HFF-Myc (cell line): Measurements from ENCODE around the gene TMEM87B.

Source experiments
- DNase-seq: peaks from one replicate; pipeline ENCODE4 v3.0.0-alpha.2; 2011; ENCODE audit warnings: low read depth; ENCODE audit errors: extremely low read depth
- H3K4me3 ChIP-seq: replicated peaks from 2 replicates; pipeline ENCODE4 v1.5.1; 2011; ENCODE audit warnings: low read depth, mild to moderate bottlenecking, control low read depth, low read length
- TF ChIP-seq, protein P1 (sequence below): IDR thresholded peaks from 2 replicates; pipeline ENCODE4 v1.5.1; 2012; ENCODE audit warnings: mild to moderate bottlenecking, low read depth, low read length, control low read depth; ENCODE audit errors: missing control alignments

TMEM87B gene

DNA sequence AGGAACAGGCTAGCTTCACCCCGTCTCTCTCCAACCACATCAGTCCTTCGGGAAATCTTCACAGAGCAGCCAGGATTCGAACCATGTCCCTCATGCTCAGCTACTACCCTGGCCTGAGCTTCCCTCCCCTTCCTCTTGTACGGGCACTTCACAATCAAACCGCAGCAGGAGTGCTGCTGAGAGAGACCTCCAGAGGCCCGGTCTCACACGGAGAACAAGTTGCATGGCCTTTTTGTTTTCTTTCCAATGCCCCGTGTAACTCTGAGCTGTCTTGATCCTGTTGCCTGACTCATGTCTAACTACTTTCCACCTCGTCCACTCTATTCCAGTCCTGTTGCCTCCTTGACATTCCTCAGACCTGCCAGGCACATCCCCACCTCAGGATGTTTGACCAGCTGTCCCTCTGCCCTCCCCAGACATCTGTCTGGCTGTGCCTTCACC lies 108.5 kb downstream of the TMEM87B start:
- TF ChIP-seq, protein P1, sequence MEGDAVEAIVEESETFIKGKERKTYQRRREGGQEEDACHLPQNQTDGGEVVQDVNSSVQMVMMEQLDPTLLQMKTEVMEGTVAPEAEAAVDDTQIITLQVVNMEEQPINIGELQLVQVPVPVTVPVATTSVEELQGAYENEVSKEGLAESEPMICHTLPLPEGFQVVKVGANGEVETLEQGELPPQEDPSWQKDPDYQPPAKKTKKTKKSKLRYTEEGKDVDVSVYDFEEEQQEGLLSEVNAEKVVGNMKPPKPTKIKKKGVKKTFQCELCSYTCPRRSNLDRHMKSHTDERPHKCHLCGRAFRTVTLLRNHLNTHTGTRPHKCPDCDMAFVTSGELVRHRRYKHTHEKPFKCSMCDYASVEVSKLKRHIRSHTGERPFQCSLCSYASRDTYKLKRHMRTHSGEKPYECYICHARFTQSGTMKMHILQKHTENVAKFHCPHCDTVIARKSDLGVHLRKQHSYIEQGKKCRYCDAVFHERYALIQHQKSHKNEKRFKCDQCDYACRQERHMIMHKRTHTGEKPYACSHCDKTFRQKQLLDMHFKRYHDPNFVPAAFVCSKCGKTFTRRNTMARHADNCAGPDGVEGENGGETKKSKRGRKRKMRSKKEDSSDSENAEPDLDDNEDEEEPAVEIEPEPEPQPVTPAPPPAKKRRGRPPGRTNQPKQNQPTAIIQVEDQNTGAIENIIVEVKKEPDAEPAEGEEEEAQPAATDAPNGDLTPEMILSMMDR = no peak
- no peak for DNase-seq
- H3K4me3 ChIP-seq = no peak overlapping the region

DNA sequence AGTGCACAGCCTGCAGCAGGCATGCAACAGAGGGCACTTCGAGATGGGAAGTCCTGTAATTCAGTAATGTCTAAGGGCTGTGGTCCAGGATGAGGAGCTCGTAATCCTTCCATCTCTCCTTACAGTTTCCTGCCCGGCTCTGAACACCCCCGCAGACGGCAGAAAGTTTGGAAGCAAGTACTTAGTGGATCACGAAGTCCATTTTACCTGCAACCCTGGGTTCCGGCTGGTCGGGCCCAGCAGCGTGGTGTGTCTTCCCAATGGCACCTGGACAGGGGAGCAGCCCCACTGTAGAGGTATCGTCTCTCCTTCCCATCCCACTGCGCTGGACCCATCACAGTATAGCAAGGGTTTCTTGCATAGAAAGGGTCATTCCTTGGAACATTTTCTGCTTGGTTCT lies 109.8 kb downstream of the TMEM87B start:
- TF ChIP-seq, protein P1 = no peak
- no peak for DNase-seq
- no peak overlapping the region for H3K4me3 ChIP-seq

DNA sequence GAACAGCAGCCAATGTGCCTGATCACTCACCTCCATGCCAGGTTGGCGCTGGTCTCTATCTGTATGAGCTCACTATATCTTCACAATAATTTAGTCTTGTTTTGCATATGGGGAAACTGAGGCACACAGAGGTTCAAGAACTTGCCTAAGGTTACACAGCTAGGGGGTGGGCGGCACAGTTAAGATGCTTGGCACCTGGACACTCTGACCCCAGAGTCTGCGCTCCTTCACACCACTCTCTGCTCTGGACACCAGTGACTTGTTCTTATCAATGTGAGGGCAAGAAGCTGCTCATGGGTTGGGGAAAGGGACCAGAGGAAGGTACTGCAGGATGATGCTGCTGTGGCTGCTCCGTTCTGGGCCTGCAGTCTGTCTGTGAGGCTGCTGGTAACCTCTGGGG lies 110.2 kb downstream of the TMEM87B start:
- no peak overlapping the region for H3K4me3 ChIP-seq
- DNase-seq = no peak
- TF ChIP-seq, protein P1 = no peak

DNA sequence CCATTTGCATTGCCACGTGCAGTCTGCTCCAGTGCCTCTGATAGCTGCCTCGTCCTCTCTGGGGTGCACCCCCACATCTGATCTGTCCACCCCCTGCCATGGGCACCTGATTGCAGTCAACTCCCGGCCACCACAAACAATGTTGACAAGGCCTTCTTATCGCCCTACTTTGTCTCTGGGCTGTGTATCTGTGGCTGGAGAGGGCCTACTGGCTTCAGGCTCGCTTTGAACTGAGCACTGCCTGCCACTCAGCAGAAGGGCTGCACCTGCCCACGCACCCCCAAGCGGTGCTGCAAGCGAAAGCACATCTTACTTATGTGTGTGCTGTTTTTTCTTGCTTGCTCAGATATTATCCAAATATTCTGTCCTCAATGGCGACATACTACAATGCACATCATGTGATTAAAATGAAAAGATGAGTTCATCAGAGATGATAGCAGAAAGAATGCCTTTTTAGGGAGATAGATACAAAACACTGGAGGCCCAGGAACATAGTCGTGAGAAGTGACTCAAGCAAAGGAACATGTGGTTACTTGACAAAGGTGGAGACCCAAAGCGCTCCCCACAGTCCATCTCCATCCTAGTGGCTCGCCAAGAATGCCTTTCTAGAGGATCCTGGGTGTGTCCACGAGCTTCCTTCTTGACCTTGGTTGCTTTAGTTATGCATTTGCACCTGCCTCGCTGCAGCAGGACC lies 111.9 kb downstream of the TMEM87B start:
- no peak overlapping the region for H3K4me3 ChIP-seq
- TF ChIP-seq, protein P1 = no peak
- DNase-seq = no peak

DNA sequence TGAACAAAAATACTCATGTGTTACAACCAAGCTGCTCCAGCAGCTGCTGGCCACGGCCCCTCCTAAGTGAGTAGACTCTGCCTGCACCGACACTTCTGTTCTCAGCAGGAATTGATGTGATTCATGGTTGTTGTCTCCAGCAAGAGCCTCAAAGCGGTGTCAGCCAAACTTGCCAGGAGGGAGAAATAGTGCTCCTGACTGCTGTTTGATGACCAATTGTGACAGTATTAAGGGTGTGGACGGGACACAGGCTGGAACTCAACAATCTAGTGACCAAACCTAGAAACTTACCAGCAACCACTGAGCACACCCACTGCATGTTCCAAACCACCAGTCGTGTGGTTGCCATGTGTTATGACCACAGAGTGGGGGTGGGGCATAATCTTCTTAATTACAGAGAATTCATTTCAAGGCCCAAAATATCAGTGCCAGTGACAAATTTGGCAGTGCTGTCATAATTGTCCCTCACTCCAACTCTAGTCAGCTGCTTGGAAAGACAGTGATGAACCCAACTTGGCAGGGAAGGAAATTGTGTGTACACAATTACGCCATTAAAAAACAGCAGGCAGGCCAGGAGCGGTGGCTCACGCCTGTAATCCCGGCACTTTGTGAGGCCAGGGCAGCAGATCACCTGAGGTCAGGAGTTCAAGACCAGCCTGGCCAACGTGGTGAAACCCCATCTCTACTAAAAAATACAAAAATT lies 113.5 kb downstream of the TMEM87B start:
- TF ChIP-seq, protein P1 = no peak
- no peak for DNase-seq
- H3K4me3 ChIP-seq = no peak overlapping the region
